UCSD-AML1 (cell line): Measurements from ENCODE around the gene HSPA4.
"Not testable (repeated sequence)": the region's sequence is repeated elsewhere in the genome, so short reads cannot be mapped to it uniquely, and the experiment has no call there.

Experiments
- DNase-seq: peaks from one replicate; lab custom pipeline; 2025; ENCODE audit not compliant: unreplicated experiment; lab: John Stamatoyannopoulos, UW

Gene HSPA4

GRCh38 chr5:133121611-133122150 is 69.9 kb downstream of the HSPA4 start:
- DNase-seq: no peak

- DNase-seq: no peak
These were observed 70.9 kb downstream of the HSPA4 start for GRCh38 chr5:133122711-133123110.

- no peak for DNase-seq
These were observed 71.5 kb downstream of the HSPA4 start for GRCh38 chr5:133123297-133123696.

GRCh38 chr5:133124891-133125290 is 73.1 kb downstream of the HSPA4 start:
- DNase-seq: no peak

- no peak for DNase-seq
These were observed 76.3 kb downstream of the HSPA4 start for GRCh38 chr5:133128066-133128465.

- DNase-seq: no peak
These were observed 77.5 kb downstream of the HSPA4 start for GRCh38 chr5:133129289-133129688.

GRCh38 chr5:133129950-133130349 is 78.1 kb downstream of the HSPA4 start:
- no peak for DNase-seq

GRCh38 chr5:133130387-133131118 is 78.7 kb downstream of the HSPA4 start:
- DNase-seq: no peak

- no peak for DNase-seq
These were observed 80.9 kb downstream of the HSPA4 start for GRCh38 chr5:133132717-133133116.

- DNase-seq: not testable (repeated sequence)
These were observed 81.4 kb downstream of the HSPA4 start for GRCh38 chr5:133133241-133133640.

- DNase-seq: not testable (repeated sequence)
These were observed 85.1 kb downstream of the HSPA4 start for GRCh38 chr5:133136890-133137289.

- DNase-seq: no peak
These were observed 88.5 kb downstream of the HSPA4 start for GRCh38 chr5:133140311-133140710.

- no peak for DNase-seq
These were observed 89.9 kb downstream of the HSPA4 start for GRCh38 chr5:133141746-133142145.

- DNase-seq: no peak
These were observed 91.0 kb downstream of the HSPA4 start for GRCh38 chr5:133142782-133143181.

GRCh38 chr5:133144245-133144981 is 92.6 kb downstream of the HSPA4 start:
- DNase-seq: no peak

- DNase-seq: no peak
These were observed 93.8 kb downstream of the HSPA4 start for GRCh38 chr5:133145436-133146170.

GRCh38 chr5:133147411-133147810 is 95.6 kb downstream of the HSPA4 start:
- DNase-seq: peak; percentile 23

GRCh38 chr5:133147815-133148567 is 96.2 kb downstream of the HSPA4 start:
- DNase-seq: no peak

- no peak for DNase-seq
These were observed 97.5 kb downstream of the HSPA4 start for GRCh38 chr5:133149345-133149744.

GRCh38 chr5:133150909-133151544 is 99.2 kb downstream of the HSPA4 start:
- DNase-seq: no peak
